ENCODE data around the gene NDST1.

DNA sequence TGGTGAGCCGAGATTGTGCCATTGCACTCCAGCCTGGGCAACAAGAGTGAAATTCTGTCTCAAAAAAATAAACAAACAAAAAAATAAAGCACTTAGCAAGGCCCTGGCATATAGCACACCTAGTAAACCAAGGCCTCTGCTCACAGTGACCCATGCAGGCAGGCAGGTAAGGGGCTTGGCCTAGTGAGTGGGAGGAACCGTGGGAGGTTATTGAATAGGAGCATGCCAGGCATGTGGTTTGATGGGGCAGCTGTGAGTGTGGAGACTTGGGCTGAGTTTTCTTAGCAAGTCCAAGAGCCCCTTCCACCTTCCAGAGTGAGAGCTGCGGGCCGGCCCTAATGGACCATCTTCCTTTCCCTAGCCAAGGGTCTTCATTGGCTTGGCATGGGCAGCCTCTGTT, 4.5 kb upstream of the NDST1 start:
- TF ChIP-seq, protein P1, sequence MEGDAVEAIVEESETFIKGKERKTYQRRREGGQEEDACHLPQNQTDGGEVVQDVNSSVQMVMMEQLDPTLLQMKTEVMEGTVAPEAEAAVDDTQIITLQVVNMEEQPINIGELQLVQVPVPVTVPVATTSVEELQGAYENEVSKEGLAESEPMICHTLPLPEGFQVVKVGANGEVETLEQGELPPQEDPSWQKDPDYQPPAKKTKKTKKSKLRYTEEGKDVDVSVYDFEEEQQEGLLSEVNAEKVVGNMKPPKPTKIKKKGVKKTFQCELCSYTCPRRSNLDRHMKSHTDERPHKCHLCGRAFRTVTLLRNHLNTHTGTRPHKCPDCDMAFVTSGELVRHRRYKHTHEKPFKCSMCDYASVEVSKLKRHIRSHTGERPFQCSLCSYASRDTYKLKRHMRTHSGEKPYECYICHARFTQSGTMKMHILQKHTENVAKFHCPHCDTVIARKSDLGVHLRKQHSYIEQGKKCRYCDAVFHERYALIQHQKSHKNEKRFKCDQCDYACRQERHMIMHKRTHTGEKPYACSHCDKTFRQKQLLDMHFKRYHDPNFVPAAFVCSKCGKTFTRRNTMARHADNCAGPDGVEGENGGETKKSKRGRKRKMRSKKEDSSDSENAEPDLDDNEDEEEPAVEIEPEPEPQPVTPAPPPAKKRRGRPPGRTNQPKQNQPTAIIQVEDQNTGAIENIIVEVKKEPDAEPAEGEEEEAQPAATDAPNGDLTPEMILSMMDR (IDR thresholded peaks at IDR 0.05) = no peak
- no peak for TF ChIP-seq POLR2A (IDR thresholded peaks at IDR 0.05)
